H1 (cell line): Measurements from ENCODE around the gene IFT25. TPM values are rescaled to one million over a fixed set of nuclear protein-coding genes. Genes with fewer than 3 reads are reported as not detected.

Experiments
- CTCF ChIA-PET: fragments of 300-600 bp; sonication (Branson Sonifier 250); formaldehyde crosslinking; loops from one replicate; lab custom pipeline; 2021; ENCODE audit not compliant: partially characterized antibody; lab: Charles Lee
- POLR2A ChIA-PET: fragments of 300-600 bp; sonication (Branson Sonifier 250); formaldehyde crosslinking; loops from one replicate; lab custom pipeline; 2021; ENCODE audit warnings: inconsistent platforms; ENCODE audit not compliant: partially characterized antibody; lab: Charles Lee
- DNase-seq, 2 experiments: peaks; one replicate each; pipeline versions ENCODE4 v3.0.0 to v3.0.0-alpha.2; 2010 to 2022; ENCODE audit warnings: low spot score in 2 of 2, low read depth in 1 of 2, mixed read lengths in 1 of 2
- FAIRE-seq: peaks from 2 replicates; lab custom pipeline; 2011; peaks lifted over from hg19 to GRCh38; lab: Jason Lieb, UNC
- H2AFZ ChIP-seq: 2 replicates; pipeline ENCODE4 v1.8.1; 2012; ENCODE audit warnings: low read length, inconsistent platforms
- H2AK5ac ChIP-seq: 2 replicates; pipeline ENCODE4 v1.6.1; 2013; ENCODE audit warnings: low read depth, low read length
- H2BK120ac ChIP-seq: replicated peaks from 2 replicates; pipeline ENCODE3; 2013; ENCODE audit warnings: low read depth, low read length, inconsistent platforms
- H2BK12ac ChIP-seq: 2 replicates; pipeline ENCODE4 v1.6.1; 2013; ENCODE audit warnings: low read depth, low read length
- H2BK15ac ChIP-seq: 2 replicates; pipeline ENCODE4 v1.6.1; 2013; ENCODE audit warnings: low read length
- H2BK20ac ChIP-seq: 2 replicates; pipeline ENCODE4 v1.6.1; 2013; ENCODE audit warnings: low read length
- H2BK5ac ChIP-seq: 2 replicates; pipeline ENCODE4 v1.6.1; 2013; ENCODE audit warnings: low read depth, low read length
- H3K14ac ChIP-seq: 2 replicates; pipeline ENCODE4 v1.6.1; 2013; ENCODE audit warnings: inconsistent platforms; ENCODE audit not compliant: insufficient read length
- H3K18ac ChIP-seq: 2 replicates; pipeline ENCODE4 v1.6.1; 2013; ENCODE audit warnings: low read length; ENCODE audit errors: extremely low read depth
- H3K23ac ChIP-seq: 2 replicates; pipeline ENCODE4 v1.6.1; 2013; ENCODE audit warnings: inconsistent platforms; ENCODE audit not compliant: insufficient read length
- H3K23me2 ChIP-seq: 2 replicates; pipeline ENCODE4 v1.6.1; 2013; ENCODE audit warnings: low read depth, low read length
- H3K27ac ChIP-seq: 2 replicates; pipeline ENCODE4 v1.6.1; 2011; ENCODE audit warnings: low read depth, low read length, inconsistent platforms
- H3K27me3 ChIP-seq, 4 experiments: replicated peaks in 1 of 4; 1 replicate in 1 of 4; 2 replicates in 3 of 4; pipeline versions ENCODE4 v1.6.1 to v1.8.1; 2011 to 2013; ENCODE audit warnings: low read length in 3 of 4, mild to moderate bottlenecking in 3 of 4, inconsistent platforms in 2 of 4, mixed read lengths in 2 of 4, moderate library complexity in 1 of 4; ENCODE audit not compliant: control insufficient read depth in 3 of 4, insufficient read depth in 3 of 4; ENCODE audit errors: extremely low read depth in 1 of 4
- H3K36me3 ChIP-seq, 4 experiments: 2 replicates each; pipeline versions ENCODE4 v1.6.1 to v1.8.1; 2011 to 2013; ENCODE audit warnings: mild to moderate bottlenecking in 4 of 4, low read length in 3 of 4, moderate library complexity in 2 of 4, control low read depth in 1 of 4, inconsistent platforms in 1 of 4; ENCODE audit not compliant: insufficient read depth in 4 of 4, control insufficient read depth in 2 of 4
- H3K4ac ChIP-seq: replicated peaks from 2 replicates; pipeline ENCODE3; 2013; ENCODE audit warnings: low read length, low read depth, mixed read lengths, inconsistent platforms; ENCODE audit not compliant: insufficient read length
- H3K4me1 ChIP-seq, 4 experiments: replicated peaks in 1 of 4; 1 replicate in 1 of 4; 2 replicates in 3 of 4; pipeline versions ENCODE4 v1.6.1 to v1.8.1; 2011 to 2013; ENCODE audit warnings: low read length in 3 of 4, inconsistent platforms in 2 of 4, mixed read lengths in 1 of 4; ENCODE audit not compliant: insufficient read depth in 4 of 4, control insufficient read depth in 3 of 4
- H3K4me2 ChIP-seq, 2 experiments: 2 replicates each; pipeline versions ENCODE4 v1.6.1 to v1.8.1; 2011 to 2013; ENCODE audit warnings: low read depth in 2 of 2, low read length in 2 of 2, control low read depth in 1 of 2, inconsistent platforms in 1 of 2, mild to moderate bottlenecking in 1 of 2; ENCODE audit not compliant: insufficient read depth in 1 of 2
- H3K4me3 ChIP-seq, 4 experiments: fragments of 200-600, 300-600 bp in 1 of 4; sonication (generic), shearing (Covaris generic), sonication (Bioruptor Twin) in 1 of 4; 2 replicates each; pipeline versions ENCODE4 v1.5.1 to v1.8.1; 2011 to 2016; ENCODE audit warnings: low read length in 4 of 4, low read depth in 3 of 4, control low read depth in 2 of 4, inconsistent platforms in 2 of 4, mild to moderate bottlenecking in 2 of 4, mixed read lengths in 1 of 4, moderate library complexity in 1 of 4; ENCODE audit not compliant: insufficient read depth in 2 of 4; ENCODE audit errors: extremely low read depth in 1 of 4
- H3K56ac ChIP-seq: replicated peaks from 2 replicates; pipeline ENCODE3; 2013; ENCODE audit warnings: low read depth, mild to moderate bottlenecking, mixed read lengths, low read length, inconsistent platforms; ENCODE audit not compliant: insufficient read length
- H3K79me1 ChIP-seq: 2 replicates; pipeline ENCODE4 v1.6.1; 2013; ENCODE audit warnings: low read depth, low read length, control low read depth
- H3K79me2 ChIP-seq, 2 experiments: 2 replicates each; pipeline versions ENCODE4 v1.6.1 to v1.8.1; 2012 to 2013; ENCODE audit warnings: low read length in 2 of 2, mild to moderate bottlenecking in 2 of 2, inconsistent platforms in 1 of 2; ENCODE audit not compliant: insufficient read depth in 2 of 2, control insufficient read depth in 1 of 2
- H3K9ac ChIP-seq, 4 experiments: replicated peaks in 1 of 4; 1 replicate in 1 of 4; 2 replicates in 3 of 4; pipeline versions ENCODE4 v1.6.1 to v1.8.1; 2011 to 2013; ENCODE audit warnings: low read depth in 3 of 4, low read length in 3 of 4, control low read depth in 2 of 4, mild to moderate bottlenecking in 2 of 4, moderate library complexity in 2 of 4, inconsistent platforms in 1 of 4; ENCODE audit errors: extremely low read depth in 1 of 4
- H3K9me3 ChIP-seq, 2 experiments: 2 replicates each; pipeline versions ENCODE4 v1.6.1 to v1.8.1; 2012 to 2013; ENCODE audit warnings: mild to moderate bottlenecking in 2 of 2, moderate library complexity in 2 of 2, control low read depth in 1 of 2, inconsistent platforms in 1 of 2, low read depth in 1 of 2, low read length in 1 of 2, mixed read lengths in 1 of 2; ENCODE audit not compliant: insufficient read depth in 2 of 2
- H4K20me1 ChIP-seq, 2 experiments: replicated peaks in 1 of 2; 2 replicates each; pipeline versions ENCODE3 to v1.8.1; 2011 to 2013; ENCODE audit warnings: inconsistent platforms in 2 of 2, low read length in 2 of 2, mild to moderate bottlenecking in 1 of 2; ENCODE audit not compliant: insufficient read depth in 2 of 2, control insufficient read depth in 1 of 2
- H4K5ac ChIP-seq: 2 replicates; pipeline ENCODE4 v1.6.1; 2013; ENCODE audit warnings: low read length, low read depth, mixed read lengths, inconsistent platforms; ENCODE audit not compliant: insufficient read length
- H4K8ac ChIP-seq: 2 replicates; pipeline ENCODE4 v1.8.0; 2013; ENCODE audit warnings: mild to moderate bottlenecking, moderate library complexity, low read length, inconsistent platforms; ENCODE audit not compliant: insufficient read depth; ENCODE audit errors: extremely low read depth
- H4K91ac ChIP-seq: replicated peaks from 2 replicates; pipeline ENCODE3; 2013; ENCODE audit warnings: low read length, mixed read lengths, inconsistent platforms; ENCODE audit not compliant: insufficient read length
- ASH2L ChIP-seq: fragments of 200-600, 300-600 bp; sonication (generic); IDR thresholded peaks from one replicate; pipeline ENCODE4 v1.7.1; 2017; ENCODE audit warnings: low read length
- CHD1 ChIP-seq: IDR thresholded peaks from 2 replicates; pipeline ENCODE4 v1.6.1; 2012; ENCODE audit warnings: low read depth, low read length, improper control_type of control experiment
- CTBP2 ChIP-seq: IDR thresholded peaks from 2 replicates; pipeline ENCODE4 v1.7.0; 2011; ENCODE audit warnings: borderline replicate concordance, mild to moderate bottlenecking, moderate library complexity, mixed read lengths, low read length; ENCODE audit not compliant: insufficient read depth, insufficient read length
- JUND ChIP-seq: IDR thresholded peaks from 2 replicates; pipeline ENCODE4 v1.6.1; 2011; ENCODE audit warnings: mild to moderate bottlenecking, improper control_type of control experiment, low read length
- KDM5A ChIP-seq: fragments of 200-600 bp; IDR thresholded peaks from 2 replicates; pipeline ENCODE4 v1.7.1; 2012; ENCODE audit warnings: mild to moderate bottlenecking, low read length, inconsistent platforms, mixed read lengths
- NANOG ChIP-seq: IDR thresholded peaks from 2 replicates; pipeline ENCODE4 v1.6.1; 2011; ENCODE audit warnings: low read length, low read depth, mild to moderate bottlenecking, inconsistent platforms; ENCODE audit not compliant: insufficient read depth, poor library complexity, severe bottlenecking
- NRF1 ChIP-seq: IDR thresholded peaks from 2 replicates; pipeline ENCODE4 v1.6.1; 2011; ENCODE audit warnings: mild to moderate bottlenecking, low read depth, low read length, improper control_type of control experiment
- POLR2AphosphoS5 ChIP-seq: IDR thresholded peaks from 2 replicates; pipeline ENCODE4 v1.6.1; 2011; ENCODE audit warnings: low read depth, low read length
- RAD21 ChIP-seq, 2 experiments: IDR thresholded peaks in 1 of 2; conservative IDR thresholded peaks in 1 of 2; 2 replicates each; pipeline ENCODE4 v1.6.1; 2011; ENCODE audit warnings: low read depth in 2 of 2, low read length in 2 of 2, improper control_type of control experiment in 1 of 2, inconsistent platforms in 1 of 2, mild to moderate bottlenecking in 1 of 2, moderate library complexity in 1 of 2
- SP2 ChIP-seq: IDR thresholded peaks from 2 replicates; pipeline ENCODE4 v1.6.1; 2012; ENCODE audit warnings: mild to moderate bottlenecking, low read length, inconsistent platforms
- TAF7 ChIP-seq: optimal IDR thresholded peaks from 2 replicates; pipeline ENCODE3; 2011; ENCODE audit warnings: low read depth, mild to moderate bottlenecking, inconsistent platforms, low read length, moderate library complexity, borderline replicate concordance
- TCF12 ChIP-seq: IDR thresholded peaks from 2 replicates; pipeline ENCODE4 v1.6.1; 2011; ENCODE audit warnings: low read depth, mild to moderate bottlenecking, low read length
- WGBS, 2 experiments: shearing (Covaris generic) in 1 of 2; methylation state at CpG; one replicate each; pipeline versions ENCODE4 v1.1.6 to v1.1.7; 2013 to 2015; ENCODE audit warnings: low lambda C conversion rate in 2 of 2, mixed read lengths in 2 of 2, inconsistent platforms in 1 of 2, low coverage in 1 of 2, missing lambda C conversion rate in 1 of 2; ENCODE audit not compliant: insufficient replicate concordance in 2 of 2, insufficient coverage in 1 of 2, insufficient read length in 1 of 2; ENCODE audit errors: extremely low coverage in 1 of 2, missing lambda C conversion rate in 1 of 2; 5-methylcytosine and 5-hydroxymethylcytosine counted together
- polyA plus RNA-seq, 7 experiments: library from polyadenylated mRNA; depleted of rRNA in 3 of 7; stranded (reverse) in 5 of 7; unstranded in 2 of 7; fragments of >200 nt in 5 of 7; fragments of 200-250 nt in 2 of 7; gene quantifications; 1 replicate in 5 of 7; 2 replicates in 1 of 7; 4 replicates in 1 of 7; pipeline versions ENCODE4 v1.2.1 to v1.2.3, GENCODE V29; 2011 to 2013; ENCODE audit warnings: missing spikeins in 2 of 7, mixed read lengths in 2 of 7
- total RNA-seq: library from RNA; stranded (reverse); fragmentation: NEBNext Ultra II Directional; extraction: Animal tissue kit (Norgen Biotek cat#: 25700); gene quantifications from 2 replicates; pipeline ENCODE4 v1.2.1, GENCODE V29; 2021
- TF ChIP-seq, protein P1 (sequence below): IDR thresholded peaks from 2 replicates; pipeline ENCODE4 v1.6.1; 2012; ENCODE audit warnings: inconsistent platforms

Gene IFT25
- total and polyA plus RNA-seq, 2 of the 8 experiments (the other 6 are each of a cell fraction or from before 2014, with no cell fraction given) = 15.0 to 36.3 TPM

DNA sequence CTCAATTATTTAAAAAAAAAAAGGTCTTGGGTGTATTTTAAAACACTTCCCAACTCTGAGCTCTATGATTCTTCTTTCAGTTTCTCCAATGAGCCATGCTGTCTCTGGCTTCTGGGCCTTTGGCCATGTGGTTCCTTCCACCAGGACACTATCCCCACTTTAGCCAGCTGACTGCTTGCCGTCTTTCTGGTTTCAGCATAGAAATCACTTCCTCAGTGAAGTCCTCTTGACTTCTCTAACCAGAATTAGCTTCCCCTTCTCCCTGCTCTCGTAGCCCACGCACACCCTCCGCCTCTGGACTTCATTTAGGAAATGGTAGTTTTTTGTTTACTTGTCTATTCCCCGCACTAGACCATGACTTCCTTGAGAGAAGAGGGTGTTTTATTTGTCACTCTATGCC is 52.6 kb downstream of the IFT25 start:
- CTCF ChIA-PET = interaction anchor here (0.6 to 1.8 kb wide), 5 partner anchors 14 to 57 kb away, joined by 3 to 8 read pairs (median 5); no protein-coding TSS in a partner anchor

More for the DNA sequence above, 52.6 kb downstream of the IFT25 start:
- Histone ChIP-seq H2BK5ac (no peak overlapping the region), H3K56ac (no peak overlapping the region), H3K36me3 (no peaks in the 10 kb centered on the region; a peak in 2 of 8 replicates), H3K27ac (no peak overlapping the region), H3K14ac (no peak overlapping the region), H4K20me1 (no peaks in the 10 kb centered on the region), H2AFZ (no peak overlapping the region), H3K79me2 (no peaks in the 10 kb centered on the region), H3K9me3 (no peaks in the 10 kb centered on the region), H3K27me3 (no peaks in the 10 kb centered on the region; a peak in 1 of 7 replicates), H3K4ac (no peak overlapping the region), H4K91ac (no peak overlapping the region), H4K5ac (no peak overlapping the region), H2BK120ac (no peak overlapping the region), H3K4me3 (no peak overlapping the region), H2BK15ac (no peak overlapping the region), H3K23ac (no peak overlapping the region), H3K9ac (no peak overlapping the region), H3K4me1 (peaks cover 0 to 7% (median 2%) of the 10 kb centered on the region in 4 experiments; a peak in 3 of 7 replicates), H4K8ac (no peak overlapping the region), H3K18ac (no peak overlapping the region), H3K23me2 (peaks cover 1% of the 10 kb centered on the region; the same call in 1 of the 2 replicates), H2AK5ac (no peak overlapping the region), H2BK20ac (no peak overlapping the region), H2BK12ac (no peak overlapping the region), H3K4me2 (no peak overlapping the region), H3K79me1 (no peaks in the 10 kb centered on the region)
- POLR2A ChIA-PET = interaction anchor here (1.1 kb wide), 1 partner anchor 31 kb away, joined by 3 read pairs; no protein-coding TSS in a partner anchor
- TF ChIP-seq CHD1 (no peak), SP2 (no peak), NANOG (no peak), ASH2L (no peak), CTBP2 (no peak), TCF12 (no peak), JUND (no peak), TAF7 (no peak), NRF1 (no peak), KDM5A (no peak), RAD21 (IDR thresholded peaks at IDR 0.05 in 1 of 2, conservative IDR thresholded peaks at IDR 0.05 in 1 of 2; ENCODE audit: low read depth in 2 of 2, low read length in 2 of 2) (no peak), POLR2AphosphoS5 (no peak)
- TF ChIP-seq, protein P1, sequence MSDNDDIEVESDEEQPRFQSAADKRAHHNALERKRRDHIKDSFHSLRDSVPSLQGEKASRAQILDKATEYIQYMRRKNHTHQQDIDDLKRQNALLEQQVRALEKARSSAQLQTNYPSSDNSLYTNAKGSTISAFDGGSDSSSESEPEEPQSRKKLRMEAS = no peak
- no peak for FAIRE-seq
- DNase-seq = no peak
- 93% methylated on average over 5 of the region's 5 CpGs; no CpG with 5 or more reads in 1 of the 2 experiments for WGBS, 2 experiments
